CMK (cell line): ENCODE results near the gene NFS1.
"Not testable (repeated sequence)": the region's sequence is repeated elsewhere in the genome, so short reads cannot be mapped to it uniquely, and the experiment has no call there.

Experiments used
- DNase-seq: peaks from one replicate; pipeline ENCODE4 v3.0.0-alpha.2; 2010; ENCODE audit warnings: low read depth

NFS1 gene

GRCh38 chr20:35699127-35699956, at the start of gene NFS1, which contains the start of gene ROMO1:
TSS of gene NFS1 (minus strand) at chr20:35699352. CDS start at chr20:35699288, 64 bp downstream.
TSS of gene ROMO1 (plus strand) at chr20:35699405. CDS start at chr20:35699633, 228 bp downstream.
- peak; percentile 76 for DNase-seq

GRCh38 chr20:35744492-35744841, 45.3 kb upstream of the NFS1 start:
- not testable (repeated sequence) for DNase-seq

- no peak for DNase-seq
Observed at GRCh38 chr20:35743693-35744491, 44.7 kb upstream of the NFS1 start.

GRCh38 chr20:35742741-35743523, 43.8 kb upstream of the NFS1 start:
- DNase-seq, result no peak

GRCh38 chr20:35741892-35742740, 43.0 kb upstream of the NFS1 start, which contains the start of gene RBM39:
TSS of gene RBM39 (minus strand) at chr20:35742260. CDS start at chr20:35740874, 1,386 bp downstream.
- DNase-seq, result peak; percentile 100

GRCh38 chr20:35739294-35740163, 40.4 kb upstream of the NFS1 start:
- no peak for DNase-seq

- DNase-seq, result no peak
Observed at GRCh38 chr20:35738410-35739179, 39.4 kb upstream of the NFS1 start.

GRCh38 chr20:35737865-35738333, 38.7 kb upstream of the NFS1 start:
- DNase-seq, result no peak

GRCh38 chr20:35735826-35736470, 36.8 kb upstream of the NFS1 start:
- no peak for DNase-seq

GRCh38 chr20:35734777-35735649, 35.9 kb upstream of the NFS1 start:
- DNase-seq, result no peak

GRCh38 chr20:35734374-35734773, 35.2 kb upstream of the NFS1 start:
- no peak for DNase-seq

GRCh38 chr20:35732644-35732982, 33.5 kb upstream of the NFS1 start:
- no peak for DNase-seq

GRCh38 chr20:35731862-35732643, 32.9 kb upstream of the NFS1 start:
- DNase-seq, result no peak

- DNase-seq, result no peak
Observed at GRCh38 chr20:35731469-35731788, 32.3 kb upstream of the NFS1 start.

- no peak for DNase-seq
Observed at GRCh38 chr20:35730583-35731468, 31.7 kb upstream of the NFS1 start.
